ENCODE measurements around the gene PTPN13. TPM values are rescaled to one million over a fixed set of nuclear protein-coding genes. Genes with fewer than 3 reads are reported as not detected.

Gene PTPN13
- total and polyA plus RNA-seq, 2 donors from 2014 or later, result 10.2 to 62.3 TPM

DNA sequence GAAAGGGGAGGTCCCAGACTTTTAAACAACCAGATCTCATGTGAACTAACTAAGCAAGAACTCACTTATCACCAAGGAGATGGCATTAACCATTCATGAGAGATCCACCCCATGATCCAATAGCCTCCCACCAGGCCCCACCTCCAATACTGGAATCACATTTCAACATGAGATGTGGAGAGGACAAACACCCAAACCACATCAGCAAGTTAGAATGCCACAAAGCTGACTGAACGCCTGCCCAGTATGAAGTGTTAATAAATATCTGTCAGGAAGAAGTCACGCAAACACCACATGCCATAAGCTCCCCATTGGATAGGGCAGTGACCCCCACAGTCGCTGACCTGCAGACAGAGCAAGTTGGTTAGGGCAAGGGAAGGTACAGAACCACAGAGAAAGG is 240.8 kb downstream of the PTPN13 start:
- Histone ChIP-seq H3K27ac (ENCODE audit: low read depth in 2 of 2, low read length in 2 of 2) (no peak overlapping the region), H3K9ac (ENCODE audit: low read length in 3 of 3) (no peak overlapping the region), H3K4me1 (ENCODE audit: control insufficient read depth in 2 of 3, insufficient read depth in 2 of 3, low read depth in 1 of 3, low read length in 3 of 3) (peaks cover 0 to 3% (median 0%) of the 10 kb centered on the region in 3 donors), H3K36me3 (ENCODE audit: control insufficient read depth in 2 of 3, insufficient read depth in 3 of 3, low read length in 3 of 3) (no peaks in the 10 kb centered on the region), H3K9me3 (ENCODE audit: control insufficient read depth in 2 of 3, insufficient read depth in 1 of 3, low read length in 3 of 3) (no peaks in the 10 kb centered on the region), H3K4me3 (ENCODE audit: low read length in 3 of 3) (no peak overlapping the region), H3K27me3 (ENCODE audit: control insufficient read depth, insufficient read depth, low read length) (no peaks in the 10 kb centered on the region)
- intact Hi-C loops (cut with DNase I), result no loop called here
- no peak for TF ChIP-seq CTCF (IDR thresholded peaks at IDR 0.05; ENCODE audit: borderline replicate concordance, extremely low read depth, insufficient read depth)
- no peak for FAIRE-seq
- DNase-seq, result no peak

DNA sequence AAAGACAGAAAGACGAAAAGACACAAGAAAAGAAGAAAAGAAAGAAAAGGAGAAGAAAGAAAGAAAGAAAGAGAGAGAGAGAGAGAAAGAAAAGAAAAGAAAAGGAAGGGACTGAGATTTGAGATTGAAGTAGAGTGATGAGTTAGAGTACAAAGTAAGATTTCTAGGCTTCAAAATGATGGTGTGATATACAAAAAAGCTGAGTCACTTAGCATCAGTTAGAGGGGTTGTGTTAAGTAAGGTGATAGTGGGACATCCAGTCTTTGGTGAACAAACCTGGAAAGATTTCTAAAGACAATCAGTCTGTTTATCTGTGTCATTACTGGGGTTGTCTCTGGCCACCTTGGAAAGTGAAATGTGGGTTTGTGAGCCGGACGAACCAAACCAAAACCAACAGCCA is 241.6 kb downstream of the PTPN13 start:
- TF ChIP-seq CTCF (IDR thresholded peaks at IDR 0.05; ENCODE audit: borderline replicate concordance, extremely low read depth, insufficient read depth), result no peak
- FAIRE-seq (no peak), DNase-seq (no peak)
- intact Hi-C loops (cut with DNase I), result no loop called here
- Histone ChIP-seq H3K4me1 (ENCODE audit: control insufficient read depth in 2 of 3, insufficient read depth in 2 of 3, low read depth in 1 of 3, low read length in 3 of 3) (peaks cover 0 to 3% (median 0%) of the 10 kb centered on the region in 3 donors), H3K9me3 (ENCODE audit: control insufficient read depth in 2 of 3, insufficient read depth in 1 of 3, low read length in 3 of 3) (no peaks in the 10 kb centered on the region), H3K36me3 (ENCODE audit: control insufficient read depth in 2 of 3, insufficient read depth in 3 of 3, low read length in 3 of 3) (no peaks in the 10 kb centered on the region), H3K27me3 (ENCODE audit: control insufficient read depth, insufficient read depth, low read length) (no peaks in the 10 kb centered on the region), H3K4me3 (ENCODE audit: low read length in 3 of 3) (no peak overlapping the region), H3K27ac (ENCODE audit: low read depth in 2 of 2, low read length in 2 of 2) (no peak overlapping the region), H3K9ac (ENCODE audit: low read length in 3 of 3) (no peak overlapping the region)

- no peak for FAIRE-seq
- H3K9me3 ChIP-seq (ENCODE audit: control insufficient read depth in 2 of 3, insufficient read depth in 1 of 3, low read length in 3 of 3), result no peaks in the 10 kb centered on the region
- intact Hi-C loops (cut with DNase I), result no loop called here
- H3K9ac ChIP-seq (ENCODE audit: low read length in 3 of 3), result no peak overlapping the region
- TF ChIP-seq CTCF (IDR thresholded peaks at IDR 0.05; ENCODE audit: borderline replicate concordance, extremely low read depth, insufficient read depth), result no peak
- H3K36me3 ChIP-seq (ENCODE audit: control insufficient read depth in 2 of 3, insufficient read depth in 3 of 3, low read length in 3 of 3), result no peaks in the 10 kb centered on the region
- H3K27me3 ChIP-seq (ENCODE audit: control insufficient read depth, insufficient read depth, low read length), result no peaks in the 10 kb centered on the region
- H3K4me3 ChIP-seq (ENCODE audit: low read length in 3 of 3), result no peak overlapping the region
- no peak overlapping the region for H3K27ac ChIP-seq (ENCODE audit: low read depth in 2 of 2, low read length in 2 of 2)
- DNase-seq, result no peak
- H3K4me1 ChIP-seq (ENCODE audit: control insufficient read depth in 2 of 3, insufficient read depth in 2 of 3, low read depth in 1 of 3, low read length in 3 of 3), result no peaks in the 10 kb centered on the region
These were observed 243.8 kb downstream of the PTPN13 start for GRCh38 chr4:86837691-86838503.

All from kidney (tissue), 14 donors.